ENCODE data around the gene HGD.
"Not testable (repeated sequence)": the region's sequence is repeated elsewhere in the genome, so short reads cannot be mapped to it uniquely, and the experiment has no call there.

Gene HGD

GRCh38 chr3:120678331-120678947, 3.6 kb downstream of the HGD start:
- no peak for DNase-seq

GRCh38 chr3:120677193-120677592, 4.8 kb downstream of the HGD start:
- DNase-seq: not testable (repeated sequence)

GRCh38 chr3:120673116-120673515, 8.9 kb downstream of the HGD start:
- no peak for DNase-seq

- DNase-seq: no peak
Measured at GRCh38 chr3:120670576-120670975, 11.5 kb downstream of the HGD start.

GRCh38 chr3:120664926-120665325, 17.1 kb downstream of the HGD start:
- no peak for DNase-seq

GRCh38 chr3:120661945-120662344, 20.1 kb downstream of the HGD start:
- DNase-seq: no peak

GRCh38 chr3:120661106-120661905, 20.7 kb downstream of the HGD start:
- DNase-seq: no peak

- no peak for DNase-seq
Measured at GRCh38 chr3:120659834-120660233, 22.2 kb downstream of the HGD start.

GRCh38 chr3:120659285-120659684, 22.8 kb downstream of the HGD start:
- no peak for DNase-seq

- DNase-seq: no peak
Measured at GRCh38 chr3:120652896-120653545, 29.0 kb downstream of the HGD start.

GRCh38 chr3:120652281-120652680, 29.8 kb downstream of the HGD start:
- no peak for DNase-seq

- no peak for DNase-seq
Measured at GRCh38 chr3:120650311-120650710, 31.7 kb downstream of the HGD start.

GRCh38 chr3:120649830-120650233, 32.2 kb downstream of the HGD start:
- no peak for DNase-seq

- no peak for DNase-seq
Measured at GRCh38 chr3:120648290-120648689, 33.7 kb downstream of the HGD start.

GRCh38 chr3:120646771-120647432, 35.1 kb downstream of the HGD start:
- DNase-seq: no peak

- DNase-seq: no peak
Measured at GRCh38 chr3:120645083-120645845, 36.8 kb downstream of the HGD start.

- no peak for DNase-seq
Measured at GRCh38 chr3:120642368-120642948, 39.6 kb downstream of the HGD start.

GRCh38 chr3:120641696-120642246, 40.3 kb downstream of the HGD start:
- DNase-seq: no peak

- DNase-seq: no peak
Measured at GRCh38 chr3:120640231-120640630, 41.8 kb downstream of the HGD start.

- not testable (repeated sequence) for DNase-seq
Measured at GRCh38 chr3:120638820-120639219, 43.2 kb downstream of the HGD start.

- no peak for DNase-seq
Measured at GRCh38 chr3:120637851-120638559, 44.0 kb downstream of the HGD start.
